Endothelial cell (in vitro differentiated cells): ENCODE results near the gene CMSS1. TPM values are rescaled to one million over a fixed set of nuclear protein-coding genes. Genes with fewer than 3 reads are reported as not detected.

Source experiments
- DNase-seq: peaks from one replicate; pipeline ENCODE4 v3.0.0; 2021; ENCODE audit warnings: low spot score
- H3K27ac Mint-ChIP-seq: one replicate; pipeline ENCODE4 v1.8.0; 2021; ENCODE audit warnings: mixed read lengths, inconsistent platforms; ENCODE audit not compliant: unreplicated experiment
- H3K27me3 Mint-ChIP-seq: one replicate; pipeline ENCODE4 v1.8.0; 2021; ENCODE audit warnings: mild to moderate bottlenecking, moderate library complexity, mixed read lengths, inconsistent platforms; ENCODE audit not compliant: unreplicated experiment
- H3K36me3 Mint-ChIP-seq: one replicate; pipeline ENCODE4 v1.8.0; 2021; ENCODE audit warnings: mild to moderate bottlenecking, low read depth, mixed read lengths, inconsistent platforms; ENCODE audit not compliant: unreplicated experiment
- H3K4me1 Mint-ChIP-seq: one replicate; pipeline ENCODE4 v1.8.0; 2021; ENCODE audit warnings: mild to moderate bottlenecking, mixed read lengths, inconsistent platforms; ENCODE audit not compliant: unreplicated experiment
- H3K4me3 Mint-ChIP-seq: one replicate; pipeline ENCODE4 v1.8.0; 2021; ENCODE audit warnings: mild to moderate bottlenecking, mixed read lengths, inconsistent platforms; ENCODE audit not compliant: unreplicated experiment
- H3K9me3 Mint-ChIP-seq: one replicate; pipeline ENCODE4 v1.8.0; 2021; ENCODE audit warnings: mixed read lengths, inconsistent platforms; ENCODE audit not compliant: unreplicated experiment
- CTCF ChIP-seq: fragments of 200-600 bp; sonication (generic); IDR thresholded peaks from one replicate; pipeline ENCODE4 v1.5.0; 2021; ENCODE audit warnings: antibody characterized with exemption; ENCODE audit not compliant: unreplicated experiment
- total RNA-seq: library from RNA; stranded (reverse); fragmentation: NEBNext Ultra II Directional; extraction: Animal tissue kit (Norgen Biotek cat#: 25700); gene quantifications from one replicate; pipeline ENCODE4 v1.2.1, GENCODE V29; 2021; ENCODE audit not compliant: unreplicated experiment

Gene CMSS1
- total RNA-seq, 1 donor from 2014 or later, result 25.8 TPM

- H3K27ac Mint-ChIP-seq, result no peak overlapping the region
- H3K4me3 Mint-ChIP-seq, result no peak overlapping the region
- no peaks in the 10 kb centered on the region for H3K4me1 Mint-ChIP-seq
- no peak for DNase-seq
- no peaks in the 10 kb centered on the region for H3K9me3 Mint-ChIP-seq
- no peaks in the 10 kb centered on the region for H3K27me3 Mint-ChIP-seq
- H3K36me3 Mint-ChIP-seq, result no peaks in the 10 kb centered on the region
- no peak for TF ChIP-seq CTCF
Observed at GRCh38 chr3:99774467-99774866, 43.2 kb upstream of the CMSS1 start.

- no peak for DNase-seq
- Mint-ChIP-seq H3K4me3 (no peak overlapping the region), H3K9me3 (no peaks in the 10 kb centered on the region), H3K27me3 (no peaks in the 10 kb centered on the region), H3K27ac (no peak overlapping the region), H3K36me3 (no peaks in the 10 kb centered on the region), H3K4me1 (no peaks in the 10 kb centered on the region)
- no peak for TF ChIP-seq CTCF
Observed at GRCh38 chr3:99776516-99777209, 41.0 kb upstream of the CMSS1 start.

GRCh38 chr3:99777210-99777549 lies 40.5 kb upstream of the CMSS1 start:
- no peaks in the 10 kb centered on the region for H3K27me3 Mint-ChIP-seq
- TF ChIP-seq CTCF, result no peak
- no peaks in the 10 kb centered on the region for H3K4me1 Mint-ChIP-seq
- no peak for DNase-seq
- no peak overlapping the region for H3K27ac Mint-ChIP-seq
- no peaks in the 10 kb centered on the region for H3K9me3 Mint-ChIP-seq
- H3K4me3 Mint-ChIP-seq, result no peak overlapping the region
- no peaks in the 10 kb centered on the region for H3K36me3 Mint-ChIP-seq

- H3K4me1 Mint-ChIP-seq, result no peaks in the 10 kb centered on the region
- no peak overlapping the region for H3K27ac Mint-ChIP-seq
- H3K9me3 Mint-ChIP-seq, result no peaks in the 10 kb centered on the region
- no peaks in the 10 kb centered on the region for H3K27me3 Mint-ChIP-seq
- TF ChIP-seq CTCF, result no peak
- no peak overlapping the region for H3K4me3 Mint-ChIP-seq
- no peaks in the 10 kb centered on the region for H3K36me3 Mint-ChIP-seq
- no peak for DNase-seq
Observed at GRCh38 chr3:99777708-99778107, 40.0 kb upstream of the CMSS1 start.

- Mint-ChIP-seq H3K36me3 (no peaks in the 10 kb centered on the region), H3K27ac (no peak overlapping the region), H3K4me3 (no peak overlapping the region)
Observed at GRCh38 chr3:99780749-99781148, 36.9 kb upstream of the CMSS1 start.

More at GRCh38 chr3:99780749-99781148, 36.9 kb upstream of the CMSS1 start:
- no peaks in the 10 kb centered on the region for H3K4me1 Mint-ChIP-seq
- H3K9me3 Mint-ChIP-seq, result no peaks in the 10 kb centered on the region
- no peaks in the 10 kb centered on the region for H3K27me3 Mint-ChIP-seq
- no peak for TF ChIP-seq CTCF
- DNase-seq, result no peak
